ENCODE measurements around the gene GRK6. TPM values are rescaled to one million over a fixed set of nuclear protein-coding genes. Genes with fewer than 3 reads are reported as not detected.

Gene GRK6
- total RNA-seq, 1 donor: 24.2 TPM

DNA sequence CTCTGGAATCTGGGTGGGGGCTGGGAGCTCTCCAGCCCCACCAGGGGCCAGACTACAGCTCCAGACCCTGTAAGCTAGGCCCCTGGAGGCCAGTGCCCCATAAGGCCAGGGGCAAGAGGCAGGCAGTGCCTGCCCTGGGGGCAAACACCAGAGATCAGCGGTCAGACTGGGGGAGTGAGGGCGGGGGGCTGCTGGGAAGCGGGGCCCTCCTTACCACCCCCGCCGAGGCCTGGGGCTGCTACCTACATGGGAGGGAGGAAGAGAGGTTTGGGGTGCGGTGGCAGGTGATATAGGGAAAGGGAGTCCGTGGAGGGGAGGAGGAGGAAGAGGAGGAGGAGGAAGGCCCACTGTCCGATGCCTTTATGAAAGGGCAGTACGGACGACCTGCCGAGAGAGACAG lies 32.9 kb downstream of the GRK6 start:
- DNase-seq (ENCODE audit: low read depth): no peak
- TF ChIP-seq, protein P1, sequence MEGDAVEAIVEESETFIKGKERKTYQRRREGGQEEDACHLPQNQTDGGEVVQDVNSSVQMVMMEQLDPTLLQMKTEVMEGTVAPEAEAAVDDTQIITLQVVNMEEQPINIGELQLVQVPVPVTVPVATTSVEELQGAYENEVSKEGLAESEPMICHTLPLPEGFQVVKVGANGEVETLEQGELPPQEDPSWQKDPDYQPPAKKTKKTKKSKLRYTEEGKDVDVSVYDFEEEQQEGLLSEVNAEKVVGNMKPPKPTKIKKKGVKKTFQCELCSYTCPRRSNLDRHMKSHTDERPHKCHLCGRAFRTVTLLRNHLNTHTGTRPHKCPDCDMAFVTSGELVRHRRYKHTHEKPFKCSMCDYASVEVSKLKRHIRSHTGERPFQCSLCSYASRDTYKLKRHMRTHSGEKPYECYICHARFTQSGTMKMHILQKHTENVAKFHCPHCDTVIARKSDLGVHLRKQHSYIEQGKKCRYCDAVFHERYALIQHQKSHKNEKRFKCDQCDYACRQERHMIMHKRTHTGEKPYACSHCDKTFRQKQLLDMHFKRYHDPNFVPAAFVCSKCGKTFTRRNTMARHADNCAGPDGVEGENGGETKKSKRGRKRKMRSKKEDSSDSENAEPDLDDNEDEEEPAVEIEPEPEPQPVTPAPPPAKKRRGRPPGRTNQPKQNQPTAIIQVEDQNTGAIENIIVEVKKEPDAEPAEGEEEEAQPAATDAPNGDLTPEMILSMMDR (IDR thresholded peaks at IDR 0.05; ENCODE audit: insufficient read depth, low read depth, low read length): no peak
- H3K4me3 ChIP-seq (ENCODE audit: low read depth, low read length): no peak overlapping the region

DNA sequence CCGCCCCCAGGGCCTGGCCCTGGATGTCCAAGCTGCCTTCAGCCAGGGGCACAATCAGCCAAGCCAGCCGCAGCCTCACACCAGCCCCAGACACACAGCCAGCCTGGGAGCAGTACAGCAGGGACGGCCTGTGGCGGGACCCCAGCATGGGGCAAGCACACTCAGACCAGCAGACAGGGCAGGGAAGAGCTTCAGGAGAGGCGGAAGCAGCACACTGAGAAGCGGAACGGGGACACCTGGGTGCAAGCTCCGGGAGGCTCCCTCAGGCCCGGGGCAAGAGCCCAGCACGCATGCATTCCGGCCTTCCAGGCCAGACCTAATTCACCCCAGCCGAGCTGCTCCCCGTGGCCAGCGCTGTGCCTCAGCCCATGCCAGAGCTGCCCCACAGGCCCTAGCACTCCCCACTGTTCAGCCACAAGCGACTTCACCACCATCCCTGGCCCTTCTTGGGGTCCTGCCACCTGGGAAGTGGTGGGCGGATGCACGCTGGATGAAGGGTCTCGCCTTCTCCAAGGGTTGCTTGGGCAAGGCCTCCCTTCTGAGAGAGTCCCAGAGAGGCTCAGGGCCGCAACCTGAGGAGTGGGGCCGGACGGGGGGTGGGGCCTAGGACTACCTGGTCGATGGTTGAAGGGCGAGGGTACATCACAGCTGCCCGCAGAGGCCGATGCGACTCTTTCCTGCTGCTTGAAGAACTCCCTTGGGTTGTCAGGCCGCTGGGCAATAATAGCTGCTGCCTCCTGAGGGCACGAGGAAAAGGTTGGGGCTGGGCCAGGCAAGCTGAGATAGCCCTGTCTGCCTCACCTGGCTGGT lies 33.5 kb downstream of the GRK6 start:
- DNase-seq (ENCODE audit: low read depth): no peak
- TF ChIP-seq, protein P1 (IDR thresholded peaks at IDR 0.05; ENCODE audit: insufficient read depth, low read depth, low read length): no peak
- H3K4me3 ChIP-seq (ENCODE audit: low read depth, low read length): no peak overlapping the region

DNA sequence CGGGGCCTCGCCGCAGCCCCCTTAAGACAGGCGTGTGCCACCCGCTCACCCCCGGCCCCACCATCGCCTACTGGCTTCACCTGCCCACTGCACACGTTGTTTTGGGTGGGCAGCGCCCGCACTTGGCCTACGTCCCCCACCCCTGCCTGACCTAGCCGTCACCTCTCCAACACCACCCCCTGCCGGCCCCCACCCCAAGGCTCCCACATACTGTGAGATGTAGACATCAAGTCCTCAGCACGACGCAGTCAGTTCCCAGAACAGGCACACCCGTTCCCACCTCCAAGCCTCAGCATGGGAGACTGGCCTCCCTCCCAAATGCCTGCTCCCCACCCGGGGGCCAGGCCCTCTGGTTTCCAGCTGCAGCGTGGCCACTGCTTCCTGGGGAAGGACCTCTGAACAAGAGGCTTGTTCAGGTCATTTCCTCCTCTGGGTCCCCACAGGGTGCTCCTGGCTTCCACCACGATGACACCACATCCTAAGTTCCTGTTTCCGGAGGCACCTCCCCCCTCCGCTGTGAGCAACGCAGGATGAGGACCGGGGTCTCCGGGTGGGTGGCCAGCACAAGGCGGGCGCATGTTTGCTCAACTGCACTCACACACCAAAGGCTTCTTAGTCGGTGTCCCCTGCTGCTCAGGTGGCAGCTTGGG lies 35.7 kb downstream of the GRK6 start:
- H3K4me3 ChIP-seq (ENCODE audit: low read depth, low read length): no peak overlapping the region
- no peak for DNase-seq (ENCODE audit: low read depth)
- TF ChIP-seq, protein P1 (IDR thresholded peaks at IDR 0.05; ENCODE audit: insufficient read depth, low read depth, low read length): no peak

DNA sequence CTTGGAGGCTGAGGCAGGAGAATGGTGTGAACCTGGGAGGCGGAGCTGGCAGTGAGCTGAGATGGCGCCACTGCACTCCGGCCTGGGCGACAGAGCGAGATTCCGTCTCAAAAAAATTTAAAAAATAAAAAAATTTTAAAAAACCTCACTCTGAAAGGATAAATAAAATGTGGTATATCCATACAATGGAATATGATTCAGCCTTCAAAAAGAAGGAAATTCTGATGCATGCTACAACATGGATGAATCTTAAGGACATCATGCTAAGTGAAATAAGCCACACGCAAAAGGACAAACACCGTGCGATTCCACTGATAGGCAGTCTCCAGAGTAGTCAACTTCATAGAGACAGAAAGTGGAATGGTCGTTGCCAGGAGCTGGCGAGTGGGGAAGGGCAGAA lies 38.6 kb downstream of the GRK6 start:
- no peak for DNase-seq (ENCODE audit: low read depth)
- H3K4me3 ChIP-seq (ENCODE audit: low read depth, low read length): no peak overlapping the region
- TF ChIP-seq, protein P1 (IDR thresholded peaks at IDR 0.05; ENCODE audit: insufficient read depth, low read depth, low read length): no peak

DNA sequence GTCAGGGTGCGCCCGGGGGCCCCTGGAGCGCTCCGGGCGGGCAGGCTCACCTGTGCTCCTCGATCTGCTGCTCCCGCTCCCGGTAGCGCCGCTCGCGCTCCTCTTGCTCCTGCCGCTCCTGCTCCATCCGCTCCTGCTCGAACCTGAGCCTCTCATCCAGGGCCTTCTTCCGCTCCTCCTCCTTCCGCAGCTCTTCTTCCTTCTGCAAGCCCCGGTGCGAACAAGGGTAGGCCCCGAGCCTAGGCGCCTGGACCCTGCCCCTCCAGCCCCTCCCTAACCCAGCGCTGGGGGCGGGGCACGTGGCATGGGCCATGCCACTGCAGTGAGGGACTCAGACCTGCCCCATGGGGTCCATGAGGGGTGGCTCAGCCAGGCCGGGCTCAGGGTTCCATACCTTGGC lies 40.4 kb downstream of the GRK6 start:
- H3K4me3 ChIP-seq (ENCODE audit: low read depth, low read length): no peak overlapping the region
- TF ChIP-seq, protein P1 (IDR thresholded peaks at IDR 0.05; ENCODE audit: insufficient read depth, low read depth, low read length): no peak
- no peak for DNase-seq (ENCODE audit: low read depth)

DNA sequence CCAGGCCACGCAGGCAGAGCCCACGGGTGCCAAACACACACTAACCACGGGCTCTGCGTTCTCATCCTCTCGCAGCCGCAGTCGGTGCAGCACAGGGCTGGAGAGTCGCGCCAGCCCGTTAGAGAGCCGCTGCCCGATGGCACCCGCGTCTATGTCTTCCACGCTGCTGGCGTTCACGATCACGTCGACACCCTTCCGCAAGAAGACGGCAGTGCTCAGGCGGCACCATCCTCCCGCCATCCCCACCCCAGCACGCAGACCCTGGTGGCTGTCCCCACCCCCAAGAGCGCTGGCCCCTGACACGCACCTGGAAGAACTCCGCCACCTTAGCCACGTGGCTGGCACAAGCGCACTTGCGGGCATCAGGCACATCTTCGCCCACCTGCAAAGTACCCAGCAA lies 41.0 kb downstream of the GRK6 start:
- TF ChIP-seq, protein P1 (IDR thresholded peaks at IDR 0.05; ENCODE audit: insufficient read depth, low read depth, low read length): no peak
- DNase-seq (ENCODE audit: low read depth): no peak
- no peak overlapping the region for H3K4me3 ChIP-seq (ENCODE audit: low read depth, low read length)

Data from fibroblast of villous mesenchyme (primary cell).